ENCODE measurements around the gene SGPP2.
"Not testable (repeated sequence)": the region's sequence is repeated elsewhere in the genome, so short reads cannot be mapped to it uniquely, and the experiment has no call there.

Gene SGPP2

GRCh38 chr2:222424276-222424728 lies at the start of gene SGPP2:
Gene SGPP2 (plus strand): TSS chr2:222424543. CDS start chr2:222424603, 60 bp downstream.
- DNase-seq (ENCODE audit: low read depth) = no peak

- no peak for DNase-seq (ENCODE audit: low read depth)
Observed at GRCh38 chr2:222375798-222376197, 48.5 kb upstream of the SGPP2 start.

- no peak for DNase-seq (ENCODE audit: low read depth)
Observed at GRCh38 chr2:222380456-222380855, 43.9 kb upstream of the SGPP2 start.

- DNase-seq (ENCODE audit: low read depth) = no peak
Observed at GRCh38 chr2:222381566-222381965, 42.8 kb upstream of the SGPP2 start.

GRCh38 chr2:222383255-222383654 lies 41.1 kb upstream of the SGPP2 start:
- no peak for DNase-seq (ENCODE audit: low read depth)

- no peak for DNase-seq (ENCODE audit: low read depth)
Observed at GRCh38 chr2:222391743-222392285, 32.5 kb upstream of the SGPP2 start.

GRCh38 chr2:222393733-222394267 lies 30.5 kb upstream of the SGPP2 start:
- DNase-seq (ENCODE audit: low read depth) = no peak

- DNase-seq (ENCODE audit: low read depth) = no peak
Observed at GRCh38 chr2:222398446-222398885, 25.9 kb upstream of the SGPP2 start.

GRCh38 chr2:222399038-222399783 lies 25.1 kb upstream of the SGPP2 start:
- DNase-seq (ENCODE audit: low read depth) = no peak

GRCh38 chr2:222404151-222404905 lies 20.0 kb upstream of the SGPP2 start:
- no peak for DNase-seq (ENCODE audit: low read depth)

- no peak for DNase-seq (ENCODE audit: low read depth)
Observed at GRCh38 chr2:222408684-222409083, 15.7 kb upstream of the SGPP2 start.

GRCh38 chr2:222410534-222410933 lies 13.8 kb upstream of the SGPP2 start:
- DNase-seq (ENCODE audit: low read depth) = no peak

GRCh38 chr2:222412334-222412733 lies 12.0 kb upstream of the SGPP2 start:
- DNase-seq (ENCODE audit: low read depth) = not testable (repeated sequence)

- no peak for DNase-seq (ENCODE audit: low read depth)
Observed at GRCh38 chr2:222413295-222413911, 10.9 kb upstream of the SGPP2 start.

- DNase-seq (ENCODE audit: low read depth) = no peak
Observed at GRCh38 chr2:222418739-222419138, 5.6 kb upstream of the SGPP2 start.

GRCh38 chr2:222420508-222420907 lies 3.8 kb upstream of the SGPP2 start:
- DNase-seq (ENCODE audit: low read depth) = no peak

- DNase-seq (ENCODE audit: low read depth) = no peak
Observed at GRCh38 chr2:222421626-222422025, 2.7 kb upstream of the SGPP2 start.

- DNase-seq (ENCODE audit: low read depth) = no peak
Observed at GRCh38 chr2:222423186-222423585, 1.2 kb upstream of the SGPP2 start.

- no peak for DNase-seq (ENCODE audit: low read depth)
Observed at GRCh38 chr2:222423632-222424275, 589 bp upstream of the SGPP2 start.

GRCh38 chr2:222424729-222425671 lies 657 bp downstream of the SGPP2 start:
- no peak for DNase-seq (ENCODE audit: low read depth)

Measured in stimulated activated CD8-positive, alpha-beta memory T cell treated with anti-CD3 and anti-CD28 coated beads, Interleukin-12 subunit alpha, Interleukin-12 subunit beta, amount 100 ng/mL, for 1 hour (primary cell).